C4-2B (cell line): ENCODE measurements around the gene NKX2-2.

Experiments used
- CTCF ChIP-seq: fragments of 450-650 bp; conservative IDR thresholded peaks from 2 replicates; pipeline ENCODE4 v1.5.1; 2017; ENCODE audit warnings: mild to moderate bottlenecking
- ZFX ChIP-seq: fragments of 450-650 bp; IDR thresholded peaks from 2 replicates; pipeline ENCODE4 v1.6.1; 2017

- TF ChIP-seq CTCF (no peak), ZFX (no peak)
These were observed 8.0 kb upstream of the NKX2-2 start for GRCh38 chr20:21521596-21522480.
